Keratinocyte (primary cell): ENCODE measurements around the gene ENTPD8. TPM values are rescaled to one million over a fixed set of nuclear protein-coding genes. Genes with fewer than 3 reads are reported as not detected.

Experiments used
- DNase-seq: peaks from one replicate; pipeline ENCODE4 v3.0.0-alpha.2; 2011; ENCODE audit warnings: low read depth, missing footprints, low spot score
- FAIRE-seq: peaks from 2 replicates; lab custom pipeline; 2011; peaks lifted over from hg19 to GRCh38; lab: Jason Lieb, UNC
- H2AFZ ChIP-seq: 2 replicates; pipeline ENCODE4 v1.6.0; 2012; ENCODE audit warnings: low read length, control low read depth, inconsistent platforms; ENCODE audit not compliant: control insufficient read depth
- H3K27ac ChIP-seq: 2 replicates; pipeline ENCODE4 v1.5.1; 2011; ENCODE audit warnings: low read length; ENCODE audit not compliant: control insufficient read depth, insufficient read depth
- H3K27me3 ChIP-seq: 3 replicates; pipeline ENCODE4 v1.6.0; 2011; ENCODE audit warnings: low read length; ENCODE audit not compliant: control insufficient read depth, insufficient read depth; ENCODE audit errors: extremely low read depth
- H3K36me3 ChIP-seq, 2 experiments: 2 replicates in 1 of 2; 3 replicates in 1 of 2; pipeline ENCODE4 v1.5.1; 2011; ENCODE audit warnings: low read length in 2 of 2, mild to moderate bottlenecking in 1 of 2; ENCODE audit not compliant: control insufficient read depth in 2 of 2, insufficient read depth in 2 of 2; ENCODE audit errors: extremely low read depth in 1 of 2
- H3K4me1 ChIP-seq: 3 replicates; pipeline ENCODE4 v1.5.1; 2011; ENCODE audit warnings: low read length; ENCODE audit not compliant: control insufficient read depth, insufficient read depth; ENCODE audit errors: extremely low read depth
- H3K4me2 ChIP-seq: 3 replicates; pipeline ENCODE4 v1.6.0; 2011; ENCODE audit warnings: low read depth, low read length; ENCODE audit not compliant: control insufficient read depth, insufficient read depth; ENCODE audit errors: extremely low read depth
- H3K4me3 ChIP-seq, 3 experiments: fragments of 200-600 bp in 1 of 3; sonication (generic) in 1 of 3; 2 replicates in 2 of 3; 3 replicates in 1 of 3; pipeline ENCODE4 v1.5.1; 2011 to 2016; ENCODE audit warnings: low read length in 3 of 3, mild to moderate bottlenecking in 3 of 3, control low read depth in 2 of 3, inconsistent platforms in 1 of 3, low read depth in 1 of 3, mixed read lengths in 1 of 3, mixed run types in 1 of 3, moderate library complexity in 1 of 3; ENCODE audit not compliant: control insufficient read depth in 2 of 3, insufficient read depth in 2 of 3; ENCODE audit errors: extremely low read depth in 1 of 3
- H3K79me2 ChIP-seq: 2 replicates; pipeline ENCODE4 v1.6.0; 2012; ENCODE audit warnings: low read length; ENCODE audit not compliant: control insufficient read depth, insufficient read depth
- H3K9ac ChIP-seq: 3 replicates; pipeline ENCODE4 v1.6.0; 2011; ENCODE audit warnings: low read length; ENCODE audit not compliant: control insufficient read depth, insufficient read depth; ENCODE audit errors: extremely low read depth
- H3K9me1 ChIP-seq: 3 replicates; pipeline ENCODE4 v1.6.0; 2011; ENCODE audit warnings: low read length; ENCODE audit not compliant: control insufficient read depth, insufficient read depth; ENCODE audit errors: extremely low read depth
- H3K9me3 ChIP-seq: 2 replicates; pipeline ENCODE4 v1.5.1; 2012; ENCODE audit warnings: low read depth, low read length; ENCODE audit not compliant: control insufficient read depth
- H4K20me1 ChIP-seq: 3 replicates; pipeline ENCODE4 v1.6.0; 2011; ENCODE audit warnings: low read length; ENCODE audit not compliant: control insufficient read depth, insufficient read depth; ENCODE audit errors: extremely low read depth
- EZH2 ChIP-seq: IDR thresholded peaks from one replicate; pipeline ENCODE4 v1.6.1; 2012; ENCODE audit warnings: inconsistent platforms, mild to moderate bottlenecking, low read length, moderate library complexity
- dilution Hi-C: fragments of 300-500 bp; cut with MboI; formaldehyde crosslinking; loops from one replicate; pipeline ENCODE4 v1.7.0; 2020; ENCODE audit warnings: low sequenced_read_pairs; ENCODE audit not compliant: extremely low pct_ligation_motif_present
- polyA minus RNA-seq, 3 experiments: library from RNA; depleted of rRNA, polyadenylated mRNA; stranded (reverse); fragments of >200 nt; gene quantifications; 1 replicate in 1 of 3; 2 replicates in 1 of 3; 3 replicates in 1 of 3; pipeline ENCODE4 v1.2.3, GENCODE V29; 2011
- polyA plus RNA-seq, 5 experiments: library from polyadenylated mRNA; depleted of rRNA in 3 of 5; stranded (reverse) in 3 of 5; stranded (forward) in 1 of 5; unstranded in 1 of 5; fragments of >200 nt; gene quantifications; 1 replicate in 1 of 5; 2 replicates in 3 of 5; 3 replicates in 1 of 5; pipeline versions ENCODE4 v1.2.1 to v1.2.3, GENCODE V29; 2011 to 2012; ENCODE audit warnings: missing spikeins in 2 of 5, low read depth in 1 of 5, low replicate concordance in 1 of 5
- TF ChIP-seq, protein P1 (sequence below), 3 experiments: IDR thresholded peaks in 1 of 3; conservative IDR thresholded peaks in 1 of 3; optimal IDR thresholded peaks in 1 of 3; 2 replicates in 2 of 3; 3 replicates in 1 of 3; pipeline versions ENCODE3 to v1.5.1; 2011; ENCODE audit warnings: low read length in 3 of 3, mild to moderate bottlenecking in 3 of 3, moderate library complexity in 2 of 3, control low read depth in 1 of 3, inconsistent platforms in 1 of 3; ENCODE audit not compliant: insufficient read depth in 2 of 3; ENCODE audit errors: extremely low read depth in 1 of 3

Gene ENTPD8, protein sequence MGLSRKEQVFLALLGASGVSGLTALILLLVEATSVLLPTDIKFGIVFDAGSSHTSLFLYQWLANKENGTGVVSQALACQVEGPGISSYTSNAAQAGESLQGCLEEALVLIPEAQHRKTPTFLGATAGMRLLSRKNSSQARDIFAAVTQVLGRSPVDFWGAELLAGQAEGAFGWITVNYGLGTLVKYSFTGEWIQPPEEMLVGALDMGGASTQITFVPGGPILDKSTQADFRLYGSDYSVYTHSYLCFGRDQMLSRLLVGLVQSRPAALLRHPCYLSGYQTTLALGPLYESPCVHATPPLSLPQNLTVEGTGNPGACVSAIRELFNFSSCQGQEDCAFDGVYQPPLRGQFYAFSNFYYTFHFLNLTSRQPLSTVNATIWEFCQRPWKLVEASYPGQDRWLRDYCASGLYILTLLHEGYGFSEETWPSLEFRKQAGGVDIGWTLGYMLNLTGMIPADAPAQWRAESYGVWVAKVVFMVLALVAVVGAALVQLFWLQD
- polyA plus RNA-seq = not detected in 3 replicates
- not detected for polyA plus RNA-seq (2011; ENCODE audit: low read depth)
- not detected in 2 replicates for polyA plus RNA-seq (2011; cell fraction: cytosol; rRNA removed)
- 0.05 TPM in 1 of 2 replicates, not detected in the other for polyA plus RNA-seq (2011; cell fraction: nucleus; rRNA removed)
- polyA plus RNA-seq (2012; ENCODE audit: low replicate concordance) = not detected in 2 replicates
- polyA minus RNA-seq = not detected in 3 replicates
- polyA minus RNA-seq (2011; cell fraction: cytosol; rRNA and poly(A)+ RNA removed) = not detected
- not detected in 2 replicates for polyA minus RNA-seq (2011; cell fraction: nucleus; rRNA and poly(A)+ RNA removed)

DNA sequence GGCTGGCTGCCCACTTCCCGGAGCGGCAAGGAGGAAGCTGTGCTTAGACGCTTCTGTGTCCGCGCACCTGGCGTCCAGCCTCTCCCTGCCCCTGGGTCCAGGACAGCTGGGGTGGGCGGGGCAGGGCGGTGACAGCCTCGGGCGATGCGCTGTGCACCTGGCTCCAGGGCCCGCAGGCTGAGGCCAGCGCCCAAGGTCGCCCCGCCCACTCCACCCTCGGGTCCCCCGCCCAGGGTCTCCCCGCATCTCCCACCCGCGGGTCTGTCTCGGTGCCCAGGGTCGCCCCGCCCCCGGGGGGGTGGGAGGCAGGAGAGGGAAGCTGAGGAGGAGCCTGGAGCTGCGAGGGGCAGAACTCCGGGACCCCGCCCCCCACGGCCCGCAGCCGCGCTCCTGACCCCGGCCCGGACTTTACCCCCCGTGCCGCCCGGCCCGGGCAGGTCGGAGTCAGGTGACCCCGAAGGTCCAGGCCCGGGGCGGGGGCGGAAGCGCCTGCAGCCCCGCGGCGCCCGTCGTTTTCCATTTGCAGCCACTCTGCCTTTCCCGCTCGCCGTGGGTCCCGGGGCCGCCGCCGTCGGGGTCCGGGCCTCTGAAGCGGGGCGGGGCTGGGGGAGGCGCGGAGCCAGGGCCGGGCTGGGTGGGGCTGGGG, at the start of gene ENTPD8:
Gene ENTPD8 (minus strand): TSS at position 69 of the 646 bp plus-strand sequence. CDS start 3,072 bp downstream, outside the sequence.
- H3K9me1 ChIP-seq = no peaks in the 10 kb centered on the region
- no peak within 1 kb of the TSS for H3K27ac ChIP-seq
- H3K4me1 ChIP-seq = peaks cover 12% of the 10 kb centered on the region
- no peak for TF ChIP-seq EZH2
- TF ChIP-seq, protein P1, sequence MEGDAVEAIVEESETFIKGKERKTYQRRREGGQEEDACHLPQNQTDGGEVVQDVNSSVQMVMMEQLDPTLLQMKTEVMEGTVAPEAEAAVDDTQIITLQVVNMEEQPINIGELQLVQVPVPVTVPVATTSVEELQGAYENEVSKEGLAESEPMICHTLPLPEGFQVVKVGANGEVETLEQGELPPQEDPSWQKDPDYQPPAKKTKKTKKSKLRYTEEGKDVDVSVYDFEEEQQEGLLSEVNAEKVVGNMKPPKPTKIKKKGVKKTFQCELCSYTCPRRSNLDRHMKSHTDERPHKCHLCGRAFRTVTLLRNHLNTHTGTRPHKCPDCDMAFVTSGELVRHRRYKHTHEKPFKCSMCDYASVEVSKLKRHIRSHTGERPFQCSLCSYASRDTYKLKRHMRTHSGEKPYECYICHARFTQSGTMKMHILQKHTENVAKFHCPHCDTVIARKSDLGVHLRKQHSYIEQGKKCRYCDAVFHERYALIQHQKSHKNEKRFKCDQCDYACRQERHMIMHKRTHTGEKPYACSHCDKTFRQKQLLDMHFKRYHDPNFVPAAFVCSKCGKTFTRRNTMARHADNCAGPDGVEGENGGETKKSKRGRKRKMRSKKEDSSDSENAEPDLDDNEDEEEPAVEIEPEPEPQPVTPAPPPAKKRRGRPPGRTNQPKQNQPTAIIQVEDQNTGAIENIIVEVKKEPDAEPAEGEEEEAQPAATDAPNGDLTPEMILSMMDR (optimal IDR thresholded peaks at IDR 0.05 in 1 of 3, IDR thresholded peaks at IDR 0.05 in 1 of 3, conservative IDR thresholded peaks at IDR 0.05 in 1 of 3; ENCODE audit: extremely low read depth in 1 of 3, insufficient read depth in 2 of 3, low read length in 3 of 3) = no peak
- H3K4me3 ChIP-seq = peak within 1 kb of the TSS in 1 of 3 experiments; percentile 26
- H4K20me1 ChIP-seq = peaks cover 3% of the 10 kb centered on the region
- H3K9ac ChIP-seq = no peak within 1 kb of the TSS
- H3K9me3 ChIP-seq = no peaks in the 10 kb centered on the region
- no peak within 1 kb of the TSS for H2AFZ ChIP-seq
- H3K79me2 ChIP-seq = no peaks in the 10 kb centered on the region
- no peak for DNase-seq
- FAIRE-seq = no peak
- H3K36me3 ChIP-seq = no peaks in the 10 kb centered on the region
- peaks cover 14% of the 10 kb centered on the region for H3K27me3 ChIP-seq
- H3K4me2 ChIP-seq = peak within 1 kb of the TSS; percentile 51
- dilution Hi-C loops = no loop called here

DNA sequence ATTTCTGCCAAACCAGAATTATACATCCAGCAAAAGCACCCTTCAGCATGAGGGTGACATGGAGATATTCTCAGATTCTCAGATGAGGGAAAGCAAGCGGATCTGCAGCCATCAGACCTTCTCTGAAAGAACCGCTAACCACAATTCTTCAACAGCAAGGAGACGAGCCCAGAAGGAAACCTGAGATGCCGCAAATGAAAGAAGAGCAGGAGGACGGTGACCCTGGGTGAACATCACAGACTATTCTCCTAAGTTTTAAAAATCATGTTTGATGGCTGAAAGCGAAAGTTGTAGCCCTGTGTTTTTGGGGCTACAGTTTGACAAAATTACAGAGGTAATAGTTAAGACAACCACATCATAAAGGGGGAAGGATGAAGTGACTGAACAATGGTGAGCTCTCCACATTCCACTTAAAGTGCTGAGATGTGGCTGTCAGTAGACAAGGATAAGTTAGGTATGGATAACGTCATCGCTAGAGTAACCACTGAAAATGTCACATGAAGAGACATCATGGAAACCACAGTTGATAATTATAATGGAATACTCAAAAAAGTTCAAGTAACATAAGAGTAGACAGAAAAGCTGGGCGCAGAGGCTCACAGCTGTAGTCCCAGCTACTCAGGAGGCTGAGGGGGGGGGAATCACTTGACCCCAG, 49.5 kb upstream of the ENTPD8 start:
- no peaks in the 10 kb centered on the region for H3K27me3 ChIP-seq
- dilution Hi-C loops = no loop called here
- DNase-seq = no peak

More for the DNA sequence above, 49.5 kb upstream of the ENTPD8 start:
- FAIRE-seq = no peak
- Histone ChIP-seq H3K4me2 (no peak overlapping the region), H3K9me1 (no peaks in the 10 kb centered on the region), H3K79me2 (no peaks in the 10 kb centered on the region), H3K27ac (no peak overlapping the region), H3K36me3 (no peaks in the 10 kb centered on the region), H3K4me3 (no peak overlapping the region), H4K20me1 (no peaks in the 10 kb centered on the region), H3K4me1 (no peaks in the 10 kb centered on the region), H3K9me3 (no peaks in the 10 kb centered on the region), H2AFZ (no peak overlapping the region), H3K9ac (no peak overlapping the region)
- TF ChIP-seq, protein P1 (optimal IDR thresholded peaks at IDR 0.05 in 1 of 3, IDR thresholded peaks at IDR 0.05 in 1 of 3, conservative IDR thresholded peaks at IDR 0.05 in 1 of 3; ENCODE audit: extremely low read depth in 1 of 3, insufficient read depth in 2 of 3, low read length in 3 of 3) = no peak
- no peak for TF ChIP-seq EZH2
